Endometrium (tissue), 2 donors: Measurements from ENCODE around the gene MICALL2.

Experiments
- FAIRE-seq: peaks from 2 replicates; lab custom pipeline; 2012; peaks lifted over from hg19 to GRCh38; lab: Jason Lieb, UNC
- donor health status: control.
- donor health status: control.

MICALL2 gene

GRCh38 chr7:1392556-1392955, 66.7 kb downstream of the MICALL2 start:
- no peak for FAIRE-seq

- FAIRE-seq: no peak
Measured at GRCh38 chr7:1391449-1391848, 67.8 kb downstream of the MICALL2 start.

DNA sequence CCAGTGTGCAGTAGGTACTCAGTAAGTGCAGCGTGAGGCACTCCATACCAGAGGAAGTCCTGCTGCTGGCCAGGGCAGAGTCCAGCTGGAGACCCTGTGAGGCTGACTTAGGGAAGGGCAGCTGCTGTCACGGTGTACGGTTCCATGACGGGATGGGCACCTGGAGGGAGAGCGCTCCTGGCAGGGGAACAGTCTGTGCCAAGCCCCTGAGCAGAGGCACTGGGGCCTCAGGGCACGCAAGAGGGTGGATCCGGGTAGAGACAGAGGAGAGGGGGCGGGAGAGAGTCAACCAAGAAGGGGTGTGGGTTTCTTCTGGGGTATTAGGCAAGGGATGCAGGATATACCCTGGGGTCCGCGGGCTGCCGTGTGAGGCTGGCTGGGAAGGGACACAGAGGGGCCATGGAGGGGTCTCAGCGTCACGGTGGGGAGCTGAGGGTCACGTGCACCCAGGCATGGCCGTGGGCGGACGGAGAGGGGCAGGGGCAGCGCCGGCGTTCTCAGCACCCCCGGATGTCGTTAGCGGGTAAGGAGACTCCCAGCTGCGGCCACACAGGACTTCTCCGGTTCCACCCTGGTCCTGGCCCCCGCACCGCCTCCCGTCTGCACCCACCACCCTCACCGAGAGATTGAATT, 70.5 kb downstream of the MICALL2 start:
- no peak for FAIRE-seq

- no peak for FAIRE-seq
Measured at GRCh38 chr7:1388021-1388702, 71.1 kb downstream of the MICALL2 start.

- FAIRE-seq: no peak
Measured at GRCh38 chr7:1387261-1387660, 72.0 kb downstream of the MICALL2 start.

- no peak for FAIRE-seq
Measured at GRCh38 chr7:1386623-1387220, 72.5 kb downstream of the MICALL2 start.

GRCh38 chr7:1385809-1386622, 73.3 kb downstream of the MICALL2 start:
- no peak for FAIRE-seq

DNA sequence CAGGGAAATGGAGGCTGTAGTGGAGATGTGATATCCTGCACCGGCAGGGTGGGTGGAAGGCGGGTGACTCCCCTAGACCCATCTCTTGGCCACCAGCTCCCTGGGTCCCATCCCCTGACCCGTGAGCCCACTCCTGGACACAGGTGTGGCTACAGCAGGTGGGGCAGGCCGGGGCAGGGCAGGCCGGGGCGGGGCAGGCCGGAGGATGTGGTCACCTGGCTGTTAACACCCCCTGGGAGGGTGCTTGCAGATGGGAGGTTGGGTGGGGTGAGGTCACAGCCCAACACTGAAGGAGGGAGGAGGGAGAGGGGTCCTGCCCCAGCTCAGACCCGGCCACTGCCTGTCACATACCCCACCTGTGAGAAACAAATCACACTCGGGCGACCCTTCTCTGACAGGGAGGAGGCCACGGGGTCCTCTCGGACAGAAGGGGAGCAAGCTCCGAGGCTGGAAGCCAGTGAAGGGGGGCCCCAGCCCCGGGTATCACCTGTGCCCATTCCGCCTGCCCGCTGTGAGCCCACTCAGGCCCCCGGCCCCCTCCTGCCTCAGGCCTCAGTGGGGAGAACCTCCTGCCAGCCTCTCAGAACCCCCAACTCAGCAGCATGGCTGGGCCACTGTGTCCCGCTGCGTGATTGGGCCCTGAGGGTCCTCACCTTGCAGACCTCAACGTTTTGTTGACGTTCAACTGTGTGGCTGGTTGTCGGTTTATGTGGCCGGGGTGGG, 74.0 kb downstream of the MICALL2 start:
- FAIRE-seq: no peak
